ENCODE data around the gene LTB4R. TPM values are rescaled to one million over a fixed set of nuclear protein-coding genes. Genes with fewer than 3 reads are reported as not detected.
A peak's percentile ranks its signal among the peaks of the same experiment; 100 is the strongest.
"Not testable (repeated sequence)": the region's sequence is repeated elsewhere in the genome, so short reads cannot be mapped to it uniquely, and the experiment has no call there.

The LTB4R gene
- total RNA-seq, 1 experiment from 2014 or later: 2.5 TPM

GRCh38 chr14:24323341-24323740 is 12.0 kb downstream of the LTB4R start:
- no peak for DNase-seq (ENCODE audit: low read depth)

- no peak for DNase-seq (ENCODE audit: low read depth)
These were observed 12.7 kb downstream of the LTB4R start for GRCh38 chr14:24324024-24324423.

- no peak for DNase-seq (ENCODE audit: low read depth)
These were observed 13.8 kb downstream of the LTB4R start for GRCh38 chr14:24325041-24325530.

GRCh38 chr14:24325963-24326362 is 14.7 kb downstream of the LTB4R start:
- no peak for DNase-seq (ENCODE audit: low read depth)

GRCh38 chr14:24327303-24327702 is 16.0 kb downstream of the LTB4R start:
- DNase-seq (ENCODE audit: low read depth): no peak

- DNase-seq (ENCODE audit: low read depth): not testable (repeated sequence)
These were observed 16.6 kb downstream of the LTB4R start for GRCh38 chr14:24327914-24328313.

- DNase-seq (ENCODE audit: low read depth): no peak
These were observed 17.9 kb downstream of the LTB4R start for GRCh38 chr14:24329073-24329663.

- no peak for DNase-seq (ENCODE audit: low read depth)
These were observed 18.4 kb downstream of the LTB4R start for GRCh38 chr14:24329736-24330135.

GRCh38 chr14:24330973-24331674 is 19.8 kb downstream of the LTB4R start:
- no peak for DNase-seq (ENCODE audit: low read depth)

- DNase-seq (ENCODE audit: low read depth): no peak
These were observed 20.5 kb downstream of the LTB4R start for GRCh38 chr14:24331731-24332267.

GRCh38 chr14:24332268-24332993 is 21.1 kb downstream of the LTB4R start:
- DNase-seq (ENCODE audit: low read depth): peak; percentile 73

GRCh38 chr14:24334431-24335291 is 23.4 kb downstream of the LTB4R start, which contains the start of gene ADCY4:
ADCY4 (minus strand) TSS chr14:24335071; CDS start chr14:24334652, 419 bp downstream.
- DNase-seq (ENCODE audit: low read depth): no peak

- no peak for DNase-seq (ENCODE audit: low read depth)
These were observed 24.3 kb downstream of the LTB4R start for GRCh38 chr14:24335461-24336171.

GRCh38 chr14:24337144-24337823 is 26.0 kb downstream of the LTB4R start:
- DNase-seq (ENCODE audit: low read depth): no peak

- DNase-seq (ENCODE audit: low read depth): no peak
These were observed 26.5 kb downstream of the LTB4R start for GRCh38 chr14:24337824-24338175.

GRCh38 chr14:24338843-24339242 is 27.5 kb downstream of the LTB4R start:
- no peak for DNase-seq (ENCODE audit: low read depth)

GRCh38 chr14:24339284-24340151 is 28.2 kb downstream of the LTB4R start, which contains the start of gene RIPK3:
RIPK3 (minus strand) TSS chr14:24339991; CDS start chr14:24339826, 165 bp downstream.
- DNase-seq (ENCODE audit: low read depth): no peak

GRCh38 chr14:24340606-24341005 is 29.3 kb downstream of the LTB4R start:
- no peak for DNase-seq (ENCODE audit: low read depth)

GRCh38 chr14:24342889-24343288 is 31.6 kb downstream of the LTB4R start:
- no peak for DNase-seq (ENCODE audit: low read depth)
